ENCODE results near the gene ASB10.

ASB10 gene

DNA sequence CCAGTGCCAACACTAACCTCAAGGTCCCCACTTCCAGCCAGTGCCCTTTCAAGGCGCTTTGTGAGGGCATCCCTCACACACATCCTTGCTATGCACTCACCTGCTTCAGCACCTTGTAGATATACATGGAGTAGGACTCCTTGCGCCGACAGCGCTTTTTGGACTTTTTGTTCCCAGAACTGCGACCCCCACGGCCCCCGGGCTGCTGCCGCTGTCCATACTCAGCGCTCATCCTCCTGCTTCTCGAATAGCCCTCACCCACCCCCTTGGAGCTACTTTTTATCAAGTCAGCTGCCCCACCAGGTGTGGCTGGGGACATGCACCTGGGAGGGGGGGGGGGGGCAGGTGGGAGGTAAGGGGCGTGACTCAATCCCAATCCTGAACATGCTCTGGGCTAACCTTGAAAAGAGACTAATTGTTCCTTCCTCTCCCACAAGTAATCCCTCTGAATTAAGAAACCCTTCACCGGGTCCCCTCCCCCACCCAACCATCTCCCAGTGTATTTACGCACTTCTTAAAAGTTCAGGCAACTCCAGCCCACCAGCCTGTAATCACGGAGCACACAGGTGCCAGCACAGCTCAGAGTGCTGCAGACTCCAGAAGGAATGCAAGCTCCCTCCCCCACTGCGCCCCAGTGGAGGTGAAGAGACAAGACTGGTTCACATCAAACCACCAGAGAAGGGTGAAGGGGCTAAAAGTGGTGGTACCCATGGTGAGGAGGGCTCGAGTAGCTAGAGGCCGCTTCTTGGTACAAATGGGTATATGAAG is 23.2 kb upstream of the ASB10 start, which contains the start of gene H2BK1:
H2BK1 (minus strand) TSS at position 402 of the 768 bp plus-strand sequence; CDS start at position 232, 170 bp downstream.
- DNase-seq: no peak

DNA sequence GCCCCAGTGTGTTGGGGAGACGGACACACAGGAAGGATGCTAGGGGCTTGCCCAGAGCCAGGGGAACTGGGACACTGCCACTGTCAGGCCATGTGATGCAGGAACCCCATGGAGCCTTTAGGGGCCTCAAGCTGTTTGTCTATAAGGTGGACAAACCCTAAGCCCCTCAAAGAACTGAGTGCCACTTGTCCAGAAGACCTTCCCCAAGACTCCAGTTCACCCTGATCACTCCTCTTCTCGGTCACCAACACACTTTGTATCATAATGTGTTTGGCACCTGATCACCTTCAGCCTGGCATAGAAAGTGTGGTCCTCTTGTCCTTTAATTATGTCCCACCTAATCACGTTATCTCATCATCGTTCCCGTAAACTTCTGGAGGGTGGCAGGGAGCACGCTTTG is 22.5 kb upstream of the ASB10 start:
- DNase-seq: no peak

DNA sequence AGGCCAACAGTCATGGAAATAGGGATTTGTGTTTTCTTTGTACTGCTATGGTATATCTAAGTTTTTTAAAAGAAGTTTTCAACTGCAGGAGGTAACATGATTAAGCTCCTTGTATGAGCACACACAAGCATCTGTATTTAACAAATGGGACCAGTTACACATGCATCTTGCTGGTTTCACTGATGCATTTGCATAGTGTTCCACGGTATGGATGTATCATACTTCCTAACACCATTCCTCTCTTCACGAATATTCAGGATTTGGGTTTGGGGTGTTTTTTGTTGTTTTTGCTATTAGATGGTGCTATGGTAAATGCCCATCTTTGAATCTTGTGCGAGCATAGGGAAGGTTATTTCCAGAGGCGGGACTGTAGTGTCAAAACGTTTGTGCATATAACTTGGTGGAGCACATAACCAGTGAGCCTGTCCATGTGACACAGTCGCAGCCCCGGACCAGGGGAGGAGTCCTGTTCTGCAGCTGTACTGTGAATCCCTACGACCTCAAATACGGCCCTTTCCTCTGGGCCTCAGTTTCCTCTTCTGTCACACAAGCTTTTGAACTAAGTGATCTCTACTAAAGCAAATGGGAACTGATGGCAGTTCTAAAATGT is 21.3 kb upstream of the ASB10 start:
- DNase-seq: no peak

DNA sequence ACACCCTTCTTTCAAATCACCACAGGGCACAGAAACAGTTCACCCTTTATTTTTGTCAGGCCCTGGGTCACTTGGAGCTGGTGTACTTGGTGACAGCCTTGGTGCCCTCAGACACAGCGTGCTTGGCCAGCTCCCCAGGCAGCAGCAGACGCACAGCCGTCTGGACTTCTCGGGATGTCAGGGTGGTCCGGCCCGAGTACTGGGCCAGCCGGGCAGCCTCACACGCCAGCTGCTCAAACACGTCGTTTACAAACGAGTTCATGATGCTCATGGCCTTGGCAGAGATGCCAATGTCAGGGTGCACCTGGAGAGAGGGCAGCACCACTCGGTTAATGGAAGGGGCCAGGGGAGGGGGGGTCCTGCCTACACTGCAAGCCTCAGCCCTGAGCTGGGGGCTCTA is 20.8 kb upstream of the ASB10 start:
- no peak for DNase-seq

DNA sequence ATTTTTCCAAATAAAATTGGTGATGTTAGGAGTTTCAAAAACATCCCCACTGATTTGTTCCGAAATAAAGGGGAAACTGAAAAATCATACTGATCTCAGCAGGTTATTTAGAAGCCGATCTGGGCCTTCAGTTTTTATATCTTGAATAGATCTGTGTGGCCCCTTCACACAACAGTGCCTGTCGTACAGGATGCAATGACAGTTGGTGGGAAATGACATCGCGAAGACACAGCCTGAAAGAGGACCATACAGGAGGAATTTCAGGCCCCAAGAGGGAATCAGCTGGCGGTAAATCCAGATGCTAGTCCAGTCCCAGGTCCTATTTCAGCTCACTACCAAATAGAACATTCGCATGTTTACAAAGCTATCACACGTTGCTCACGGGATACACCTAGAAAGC is 20.3 kb upstream of the ASB10 start:
- no peak for DNase-seq

DNA sequence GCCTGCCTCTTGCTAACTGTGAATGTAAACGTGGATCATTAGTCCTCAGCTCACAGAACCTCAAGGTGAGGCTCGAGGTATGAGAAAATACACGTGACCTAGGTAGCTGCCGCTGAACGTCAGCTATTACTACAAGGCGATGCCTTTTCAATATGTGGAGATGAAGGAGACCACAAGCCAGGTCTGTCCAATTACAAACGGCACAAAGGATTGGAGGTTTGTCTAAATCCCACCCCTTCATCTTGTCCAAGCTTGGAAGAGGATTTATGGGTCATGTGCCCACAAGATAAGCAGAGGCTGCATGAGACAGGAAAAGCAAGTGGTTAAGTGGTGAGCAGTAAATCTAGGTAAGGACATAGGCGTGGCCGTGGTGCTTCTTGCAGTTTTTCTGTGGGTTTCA is 19.9 kb upstream of the ASB10 start:
- DNase-seq: no peak

DNA sequence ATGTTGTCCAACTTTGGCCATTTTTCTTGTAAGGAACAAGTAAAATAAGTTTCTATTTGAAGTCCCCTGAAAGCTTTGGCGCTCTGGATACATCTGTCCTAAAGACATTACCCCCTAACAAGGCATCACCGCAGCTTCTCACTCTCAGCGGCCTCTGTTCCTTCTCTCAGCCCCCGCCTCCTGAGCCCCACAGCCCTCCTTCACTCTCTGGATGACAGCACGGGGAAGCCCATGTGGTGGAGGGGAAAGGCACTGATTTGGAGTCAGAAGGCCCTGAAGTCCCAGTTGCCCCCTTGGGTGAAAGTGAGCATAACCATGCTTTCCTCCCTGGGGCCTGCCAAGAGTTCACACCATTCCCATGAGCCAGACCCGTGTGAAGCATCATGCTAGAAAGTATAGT is 18.7 kb upstream of the ASB10 start:
- DNase-seq: no peak

DNA sequence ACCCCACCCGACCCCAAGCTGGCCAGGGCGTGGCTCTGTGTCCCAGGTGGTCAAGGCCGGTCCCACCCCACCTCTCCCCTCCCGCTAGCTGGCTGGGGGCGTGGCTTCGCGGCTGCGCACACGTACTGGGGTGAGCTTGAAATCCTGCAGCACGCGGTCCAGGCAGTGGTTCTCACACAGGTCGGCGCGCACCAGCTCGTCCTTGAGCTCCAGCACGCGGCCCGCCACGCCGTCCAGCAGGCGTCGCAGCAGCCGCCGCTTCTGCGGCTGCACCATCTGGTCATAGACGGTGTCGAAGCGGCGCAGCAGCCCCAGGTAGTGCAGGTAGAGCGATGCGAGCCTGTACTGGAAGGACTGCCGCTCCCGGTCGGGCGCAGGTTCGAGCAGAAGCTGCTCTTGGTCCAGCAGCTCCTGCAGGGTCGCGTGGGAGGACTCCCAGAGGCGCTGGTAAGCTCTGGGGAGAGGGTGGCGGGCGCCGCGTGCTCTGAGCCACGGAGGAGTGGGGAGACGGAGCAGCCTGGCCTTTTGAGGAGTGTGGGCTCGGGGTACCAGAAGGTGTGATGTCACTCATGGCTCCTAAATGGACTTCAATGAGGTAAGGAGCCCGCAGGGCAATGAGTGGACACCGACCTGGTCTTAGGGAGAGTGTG is 17.5 kb upstream of the ASB10 start:
- no peak for DNase-seq

DNA sequence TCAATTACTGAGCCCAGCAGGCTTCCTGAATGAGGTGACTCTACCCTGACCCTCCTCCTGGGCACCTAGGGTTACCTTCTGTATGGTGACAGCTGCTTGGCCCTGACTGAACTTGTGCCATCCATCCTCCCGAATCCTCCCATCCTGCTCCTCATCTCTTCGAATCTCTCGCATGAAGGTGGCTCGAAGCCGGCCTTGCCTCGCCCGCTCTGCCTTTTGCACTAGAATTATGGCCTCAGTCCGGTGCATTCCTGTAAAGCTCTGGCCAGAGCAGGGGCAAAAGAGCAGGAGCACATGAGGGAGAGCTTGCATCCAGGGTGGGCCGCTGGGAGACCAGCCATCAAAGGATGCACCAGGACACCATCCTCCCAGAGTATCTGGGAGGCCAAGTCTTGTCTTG is 15.8 kb upstream of the ASB10 start:
- DNase-seq: no peak

DNA sequence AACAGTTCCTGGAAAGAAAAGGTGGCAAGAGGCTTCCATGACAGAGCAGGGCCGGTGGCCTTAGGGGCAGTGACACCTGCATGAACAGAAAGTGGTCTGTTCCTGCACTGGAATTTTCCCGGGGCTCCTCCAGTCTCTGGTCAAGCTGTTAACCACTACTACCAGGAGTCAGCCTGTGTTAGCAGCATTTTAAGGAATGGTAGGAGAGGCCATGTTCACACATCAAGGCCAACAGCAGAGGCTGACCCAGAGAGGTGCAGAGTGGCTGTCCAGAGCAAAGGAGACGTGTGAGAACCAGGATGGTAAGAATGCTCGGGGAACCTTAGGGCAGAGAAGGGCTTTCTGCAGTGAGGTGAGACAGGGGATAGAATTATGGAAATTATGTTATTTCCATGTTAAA is 14.7 kb upstream of the ASB10 start:
- no peak for DNase-seq

DNA sequence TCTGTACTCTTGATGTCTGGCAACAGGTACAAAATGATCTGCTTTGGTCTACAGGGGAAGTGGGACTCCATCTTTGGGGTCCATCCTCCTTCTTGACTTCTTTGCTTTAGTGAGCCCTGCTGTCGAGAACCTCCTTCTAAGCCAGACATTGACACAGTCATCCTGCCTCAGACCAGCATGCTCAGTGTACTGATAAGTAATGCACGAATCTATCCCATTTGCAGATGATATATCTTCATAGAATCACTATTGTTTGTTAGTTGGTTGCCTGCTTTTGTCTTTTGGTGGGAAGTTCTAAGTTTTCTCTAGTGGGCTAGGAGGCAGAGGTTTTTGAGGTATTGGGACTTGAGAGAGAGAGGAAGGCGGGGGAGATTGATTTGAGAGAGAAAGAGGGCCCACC is 14.3 kb upstream of the ASB10 start:
- DNase-seq: no peak

DNA sequence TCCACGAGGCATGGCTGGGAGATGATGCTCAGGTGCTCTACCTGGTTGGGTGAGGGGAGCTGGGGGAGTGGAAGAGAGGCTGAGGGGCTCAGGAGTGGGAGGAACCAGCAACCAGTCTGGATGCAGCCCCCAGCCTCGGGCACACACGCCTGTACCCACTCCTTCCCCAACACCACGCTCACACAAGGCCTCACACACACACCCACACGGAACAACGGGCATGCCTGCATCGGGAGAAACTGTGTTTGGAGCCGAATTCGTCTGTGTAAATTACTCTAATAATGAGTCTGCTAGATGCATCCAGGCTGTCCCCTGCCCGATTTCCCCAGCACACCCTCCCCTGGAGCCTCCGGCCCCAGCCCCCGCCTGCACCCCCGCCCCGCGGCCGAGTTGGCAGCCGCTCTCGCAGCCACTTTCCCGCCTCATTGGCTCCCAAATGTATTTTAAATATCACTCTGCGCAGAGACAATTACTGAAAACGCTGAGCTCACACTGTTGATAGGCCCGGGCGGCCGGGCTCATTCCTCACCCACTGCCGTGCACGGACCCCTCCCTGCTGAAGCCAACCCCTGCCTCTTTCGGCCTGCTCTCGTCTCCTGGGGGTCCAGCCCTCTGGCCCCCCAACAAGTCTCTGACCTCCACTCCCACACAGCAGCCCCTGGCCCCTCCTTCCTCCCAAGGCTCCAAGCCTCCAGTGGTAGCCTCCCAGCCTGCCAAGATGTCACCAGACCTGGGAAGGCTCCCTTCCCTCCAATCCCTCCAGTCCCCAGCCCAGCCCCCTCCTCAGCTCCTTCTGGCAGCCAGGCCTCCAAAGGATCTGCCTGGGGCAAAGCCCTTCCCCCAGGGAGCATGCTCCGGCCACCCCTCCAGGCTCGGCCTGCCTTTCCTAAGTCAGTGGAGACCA is 12.1 kb upstream of the ASB10 start:
- no peak for DNase-seq

DNA sequence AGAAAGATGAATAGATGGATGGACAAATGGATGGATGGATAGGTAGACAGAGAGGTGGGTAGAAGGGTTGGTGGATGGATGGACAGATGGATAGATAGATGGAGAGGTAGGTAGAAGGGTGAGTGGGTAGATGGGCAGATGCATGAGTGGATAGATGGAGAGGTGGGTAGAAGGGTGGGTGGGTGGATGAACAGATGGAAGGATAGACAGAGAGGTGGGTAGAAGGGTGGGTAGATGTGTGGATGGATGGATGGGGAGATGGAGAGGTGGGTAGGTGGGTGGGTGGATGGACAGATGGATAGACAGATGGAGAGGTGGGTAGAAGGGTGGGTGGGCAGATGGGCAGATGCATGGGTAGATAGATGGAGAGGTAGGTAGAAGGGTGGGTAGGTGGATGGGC is 10.9 kb upstream of the ASB10 start:
- no peak for DNase-seq

DNA sequence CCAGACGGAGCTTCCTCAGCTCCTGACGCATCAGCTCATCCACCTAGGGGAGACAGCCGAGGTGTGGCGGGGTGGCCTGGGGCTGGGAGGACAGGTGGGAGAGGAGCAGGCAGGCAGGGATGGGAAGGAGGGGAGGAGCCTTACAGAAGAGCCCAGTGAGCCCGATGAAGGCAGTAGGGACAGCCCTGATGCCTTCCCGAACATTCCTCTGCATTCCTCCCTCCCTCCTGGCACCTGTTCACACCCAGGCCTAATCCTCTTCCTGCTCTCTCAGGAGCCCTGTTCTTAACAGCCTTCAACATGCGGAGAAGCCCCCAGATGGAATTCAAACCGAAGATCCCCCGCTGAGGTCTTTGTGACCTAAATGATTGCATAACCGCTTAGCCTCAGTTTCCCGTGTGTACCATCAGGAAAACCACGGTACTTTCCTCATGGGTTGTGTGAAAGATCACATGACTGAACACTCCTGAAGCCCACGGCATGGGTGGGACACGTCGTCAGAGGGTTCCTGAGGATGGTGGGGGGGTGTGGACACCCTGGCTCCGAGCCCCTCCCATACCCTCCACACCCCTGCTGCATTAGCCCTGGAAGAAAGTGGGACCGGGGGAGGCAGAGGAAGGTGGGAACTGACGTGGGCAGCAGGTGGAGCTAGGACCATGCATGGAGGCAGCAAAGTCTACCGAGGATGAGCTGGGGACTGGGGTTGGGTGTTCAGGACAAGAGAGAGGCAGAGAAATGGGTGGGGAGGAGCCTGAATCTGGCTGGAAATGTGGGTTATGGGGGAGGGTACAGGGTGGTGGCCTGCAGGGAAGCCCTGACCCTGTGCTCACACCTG is 8.8 kb upstream of the ASB10 start:
- no peak for DNase-seq

DNA sequence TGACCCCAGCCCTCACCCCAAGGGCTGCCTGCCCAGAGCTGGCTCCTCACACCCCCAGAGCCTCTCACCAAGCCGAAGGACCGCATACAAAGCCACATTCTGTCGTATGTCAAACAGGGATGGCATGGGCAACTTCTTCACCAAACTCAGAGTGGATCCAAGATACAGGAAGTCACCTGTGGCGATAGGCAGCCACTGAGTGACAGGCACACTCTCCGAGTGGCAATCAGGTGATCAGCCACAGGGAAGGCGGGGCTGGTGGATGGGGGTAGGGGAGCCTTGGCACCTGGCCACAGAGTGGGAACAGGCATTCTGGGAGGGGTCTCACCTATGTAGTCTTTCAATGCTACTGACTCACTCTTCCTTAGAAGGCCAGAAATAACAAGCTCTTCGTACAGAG is 7.1 kb upstream of the ASB10 start:
- DNase-seq: no peak

DNA sequence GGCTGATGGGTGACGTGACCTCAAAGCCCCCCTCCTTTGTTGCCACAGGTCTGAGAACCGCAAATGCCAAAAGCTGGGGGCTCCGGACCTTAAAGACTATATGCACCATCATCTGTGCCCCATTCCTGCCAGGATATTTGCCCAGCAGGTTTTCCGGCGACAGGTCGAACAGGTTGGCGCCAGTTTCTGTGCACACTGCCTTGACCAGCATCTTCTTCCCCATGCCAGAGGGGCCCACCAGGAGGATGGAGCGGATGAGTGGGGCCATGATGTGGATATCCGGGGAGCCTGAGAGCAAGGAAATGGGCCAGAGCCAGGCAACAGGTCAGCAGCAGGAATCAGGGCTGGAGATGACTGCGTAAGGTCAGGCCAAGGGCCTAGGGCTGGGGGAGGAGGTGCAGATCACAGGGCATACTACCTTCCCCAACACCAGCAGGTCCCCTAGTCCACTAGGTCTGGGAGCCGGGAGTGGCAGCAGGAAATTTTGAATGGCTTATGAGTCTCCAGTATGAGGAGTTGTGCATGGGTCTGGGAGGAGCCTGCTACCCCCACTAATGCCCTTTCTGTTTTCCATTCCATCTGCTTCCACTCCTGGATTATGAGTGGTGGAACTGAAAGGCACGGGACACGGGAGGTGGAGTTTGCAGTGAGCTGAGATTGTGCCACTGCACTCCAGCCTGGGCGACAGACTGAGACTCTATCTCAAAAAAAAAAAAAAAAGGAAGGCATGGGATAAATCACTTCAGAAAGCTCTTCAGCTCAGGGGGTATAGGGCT is 6.3 kb upstream of the ASB10 start:
- no peak for DNase-seq

DNA sequence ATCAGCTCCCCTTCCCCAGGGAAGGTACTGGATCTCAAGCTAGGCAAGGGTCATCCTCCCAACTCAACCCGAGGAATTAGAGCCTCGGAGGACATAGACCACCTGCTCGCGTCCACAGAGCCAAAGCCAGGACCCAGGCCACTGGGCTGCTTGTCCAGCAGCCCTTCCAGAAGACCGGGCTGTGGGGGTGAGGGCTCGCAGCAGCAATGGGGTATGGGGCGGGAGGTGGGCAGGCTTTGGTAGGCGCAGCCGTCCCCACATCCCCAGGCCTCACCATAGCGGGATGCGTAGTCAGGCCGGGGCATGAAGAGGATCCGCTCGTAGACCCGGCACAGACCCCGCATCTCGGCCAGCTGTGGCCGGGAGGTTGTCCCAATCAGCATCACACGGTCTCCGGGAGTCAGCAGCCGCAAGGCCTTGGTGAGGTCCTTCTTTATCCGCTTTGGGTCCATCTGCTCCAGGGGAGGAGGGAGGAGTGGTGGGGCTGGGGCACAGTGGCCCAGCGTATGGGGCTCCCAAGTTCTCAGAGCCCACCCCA is 5.0 kb upstream of the ASB10 start:
- no peak for DNase-seq

DNA sequence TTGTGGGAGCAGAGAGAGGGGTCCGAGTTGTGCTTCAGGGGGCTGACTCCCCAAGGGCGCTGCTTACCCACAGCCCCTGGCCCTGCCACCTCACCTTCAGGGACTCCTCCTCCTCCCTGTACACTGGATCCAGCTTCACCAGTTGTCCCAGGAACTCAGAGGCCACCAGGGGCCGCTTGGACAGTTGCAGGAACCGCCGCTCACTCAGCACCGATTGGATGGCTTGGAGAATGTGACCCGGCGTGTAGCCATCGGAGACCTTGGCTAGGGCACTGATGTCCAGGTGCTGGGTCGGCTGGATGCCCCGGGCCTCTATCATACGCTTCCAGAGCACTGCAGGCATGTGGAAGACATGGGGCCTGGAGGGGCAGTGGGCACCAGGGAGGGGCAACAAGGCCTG is 4.5 kb upstream of the ASB10 start:
- no peak for DNase-seq

DNA sequence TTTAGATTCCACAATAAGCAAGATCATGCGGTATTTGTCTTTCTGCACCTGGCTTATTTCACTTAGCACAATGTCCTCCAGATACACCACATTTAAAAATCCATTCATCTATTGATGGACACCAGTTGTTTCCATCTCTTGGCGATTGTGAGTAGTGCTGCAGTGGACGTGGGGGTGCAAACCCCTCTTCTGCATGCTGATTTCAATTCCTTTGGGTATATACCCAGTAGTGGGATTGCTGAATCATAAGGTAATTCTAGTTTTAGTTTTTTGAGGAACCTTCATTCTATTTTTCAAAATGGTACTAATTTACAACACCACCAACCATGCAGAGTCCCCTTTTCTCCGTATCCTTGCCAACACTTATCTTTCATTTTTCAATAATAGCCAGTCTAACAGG is 2.0 kb upstream of the ASB10 start:
- DNase-seq: no peak

DNA sequence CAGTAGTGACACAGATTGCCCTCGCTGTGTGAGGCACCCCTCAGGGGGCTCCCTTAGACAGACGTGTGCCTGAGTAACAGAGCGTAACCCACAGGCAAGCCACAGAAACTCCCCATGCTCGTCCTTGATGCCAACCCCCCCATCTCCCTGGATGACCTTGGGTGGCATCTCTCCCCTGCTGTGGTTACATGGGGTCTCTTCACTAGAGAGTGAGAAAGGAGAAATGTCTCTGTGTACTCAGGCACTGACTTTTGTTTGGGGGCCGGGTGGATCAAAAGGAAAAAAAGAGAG is 1.1 kb upstream of the ASB10 start:
- no peak for DNase-seq
